BE2C (cell line): Measurements from ENCODE around the gene SLC50A1.

ENCODE experiments used
- DNase-seq: peaks from one replicate; pipeline ENCODE4 v3.0.0-alpha.2; 2020
- H3K27me3 ChIP-seq: fragments of 250-450 bp; sonication (Bioruptor Pico); 2 replicates; pipeline ENCODE4 v1.5.1; 2020; ENCODE audit warnings: mild to moderate bottlenecking
- H3K36me3 ChIP-seq: fragments of 250-450 bp; sonication (Bioruptor Pico); 2 replicates; pipeline ENCODE4 v1.5.1; 2020; ENCODE audit warnings: mild to moderate bottlenecking
- H3K4me1 ChIP-seq: fragments of 250-450 bp; sonication (Bioruptor Pico); 2 replicates; pipeline ENCODE4 v1.5.1; 2020
- H3K4me3 ChIP-seq: 2 replicates; pipeline ENCODE4 v1.5.1; 2011; ENCODE audit warnings: low read depth, low read length
- H3K9me3 ChIP-seq: fragments of 250-450 bp; sonication (Bioruptor Pico); 2 replicates; pipeline ENCODE4 v1.5.1; 2020
- CTCF ChIP-seq: IDR thresholded peaks from 2 replicates; pipeline ENCODE4 v1.5.1; 2012; ENCODE audit warnings: mild to moderate bottlenecking, low read depth, low read length

The SLC50A1 gene

DNA sequence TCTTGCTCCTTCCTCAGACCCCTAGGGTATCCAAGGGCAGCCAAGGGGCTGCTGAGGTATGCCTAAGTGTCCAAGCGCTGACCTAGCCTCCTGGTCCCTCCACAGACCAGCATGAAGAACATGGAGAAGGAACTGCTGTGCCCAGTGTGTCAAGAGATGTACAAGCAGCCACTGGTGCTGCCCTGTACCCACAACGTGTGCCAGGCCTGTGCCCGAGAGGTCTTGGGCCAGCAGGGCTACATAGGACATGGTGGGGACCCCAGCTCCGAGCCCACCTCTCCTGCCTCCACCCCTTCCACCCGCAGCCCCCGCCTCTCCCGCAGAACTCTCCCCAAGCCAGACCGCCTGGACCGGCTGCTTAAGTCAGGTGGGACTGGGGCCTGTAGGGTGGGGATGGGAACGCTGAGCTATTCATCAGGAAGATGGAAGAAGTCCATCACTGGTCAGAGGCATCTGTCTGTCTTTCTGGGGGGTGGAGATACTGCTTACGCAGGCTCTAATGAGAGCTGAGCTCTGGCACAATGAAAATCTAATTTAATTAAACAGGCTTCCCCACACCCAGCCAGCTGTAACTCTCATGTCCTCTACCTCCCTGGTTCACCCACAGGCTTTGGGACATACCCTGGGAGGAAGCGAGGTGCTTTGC lies 39.8 kb downstream of the SLC50A1 start:
- Histone ChIP-seq H3K4me1 (peaks cover 14% of the 10 kb centered on the region), H3K4me3 (peak overlapping the region; percentile 90), H3K27me3 (no peaks in the 10 kb centered on the region), H3K36me3 (peaks cover 32% of the 10 kb centered on the region), H3K9me3 (no peaks in the 10 kb centered on the region)
- DNase-seq = peak; percentile 50
- TF ChIP-seq CTCF = no peak

GRCh38 chr1:155175927-155176371 lies 40.3 kb downstream of the SLC50A1 start:
- DNase-seq = peak; percentile 56
- no peaks in the 10 kb centered on the region for H3K27me3 ChIP-seq
- peaks cover 14% of the 10 kb centered on the region for H3K4me1 ChIP-seq
- H3K9me3 ChIP-seq = no peaks in the 10 kb centered on the region
- peak; percentile 38; the same call in 1 of the 2 replicates for TF ChIP-seq CTCF
- H3K4me3 ChIP-seq = peak overlapping the region; percentile 90
- peaks cover 37% of the 10 kb centered on the region for H3K36me3 ChIP-seq

DNA sequence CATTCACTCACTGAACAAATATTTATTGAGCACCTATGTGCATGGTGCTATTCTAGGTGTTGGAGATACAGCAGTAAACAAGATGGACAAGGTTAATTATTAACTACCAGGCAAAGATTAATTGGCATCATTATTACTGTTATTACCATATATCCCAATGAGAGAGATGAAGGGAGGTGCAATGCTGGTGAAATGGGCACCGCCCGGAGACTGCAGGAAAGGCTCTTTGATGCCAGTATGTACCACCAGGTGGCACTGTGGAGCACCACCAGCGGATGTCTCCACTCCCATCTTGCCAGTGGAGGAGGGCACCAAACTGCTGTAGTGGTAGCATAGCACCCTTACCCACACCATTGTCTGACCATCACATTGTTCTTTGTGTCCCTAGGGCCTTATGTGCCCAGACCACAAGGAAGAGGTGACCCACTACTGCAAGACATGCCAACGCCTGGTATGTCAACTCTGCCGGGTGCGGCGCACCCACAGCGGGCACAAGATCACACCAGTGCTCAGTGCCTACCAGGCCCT lies 41.0 kb downstream of the SLC50A1 start:
- TF ChIP-seq CTCF = peak; percentile 94
- Histone ChIP-seq H3K36me3 (peaks cover 37% of the 10 kb centered on the region), H3K9me3 (no peaks in the 10 kb centered on the region), H3K4me1 (peaks cover 14% of the 10 kb centered on the region), H3K27me3 (no peaks in the 10 kb centered on the region), H3K4me3 (no peak overlapping the region)
- peak; percentile 86 for DNase-seq

GRCh38 chr1:155177192-155177917 lies 41.7 kb downstream of the SLC50A1 start:
- Histone ChIP-seq H3K9me3 (no peaks in the 10 kb centered on the region), H3K4me3 (no peak overlapping the region), H3K36me3 (peaks cover 37% of the 10 kb centered on the region), H3K4me1 (peaks cover 14% of the 10 kb centered on the region), H3K27me3 (no peaks in the 10 kb centered on the region)
- no peak for TF ChIP-seq CTCF
- DNase-seq = no peak

DNA sequence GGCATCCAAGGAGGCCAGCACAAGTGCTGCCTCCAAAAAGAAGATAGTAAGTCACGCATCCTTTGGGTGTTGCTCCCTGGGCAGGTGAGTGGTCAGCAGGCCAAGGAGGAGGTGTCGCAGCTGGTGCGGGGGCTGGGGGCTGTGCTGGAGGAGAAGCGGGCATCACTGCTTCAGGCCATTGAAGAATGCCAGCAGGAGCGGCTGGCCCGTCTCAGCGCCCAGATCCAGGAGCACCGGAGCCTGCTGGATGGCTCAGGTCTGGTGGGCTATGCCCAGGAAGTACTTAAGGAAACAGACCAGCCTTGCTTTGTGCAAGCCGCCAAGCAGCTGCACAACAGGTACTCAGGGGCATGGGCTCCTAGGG lies 42.2 kb downstream of the SLC50A1 start:
- H3K4me3 ChIP-seq = no peak overlapping the region
- no peaks in the 10 kb centered on the region for H3K27me3 ChIP-seq
- H3K9me3 ChIP-seq = no peaks in the 10 kb centered on the region
- peaks cover 14% of the 10 kb centered on the region for H3K4me1 ChIP-seq
- DNase-seq = no peak
- no peak for TF ChIP-seq CTCF
- peaks cover 37% of the 10 kb centered on the region for H3K36me3 ChIP-seq
